Left lung (tissue), 10 donors: ENCODE results near the gene GPALPP1. TPM values are rescaled to one million over a fixed set of nuclear protein-coding genes. Genes with fewer than 3 reads are reported as not detected.
"Not testable (repeated sequence)": the region's sequence is repeated elsewhere in the genome, so short reads cannot be mapped to it uniquely, and the experiment has no call there.

Experiments
- ATAC-seq: fragments of 200-7000 bp; cut with Tn5 transposase; one replicate; pipeline ENCODE4 v1.9.1; 2020; ENCODE audit warnings: moderate library complexity
- DNase-seq, 4 donors: peaks; one replicate each; pipeline ENCODE4 v3.0.0-alpha.2; 2013 to 2020
- H3K27ac ChIP-seq, 2 donors: fragments of 200-600 bp; sonication (generic) in 1 of 2; one replicate each; pipeline versions ENCODE4 v1.5.0 to v1.8.0; 2020 to 2021
- H3K27me3 ChIP-seq, 2 donors: fragments of 200-600 bp; sonication (generic) in 1 of 2; one replicate each; pipeline versions ENCODE4 v1.5.0 to v1.8.0; 2020 to 2021
- H3K36me3 ChIP-seq, 2 donors: fragments of 200-600 bp; sonication (generic) in 1 of 2; one replicate each; pipeline versions ENCODE4 v1.5.0 to v1.8.0; 2020 to 2021
- H3K4me1 ChIP-seq, 2 donors: fragments of 200-600 bp; one replicate each; pipeline ENCODE4 v1.8.0; 2021
- H3K4me3 ChIP-seq, 2 donors: fragments of 200-600 bp; sonication (generic) in 1 of 2; one replicate each; pipeline versions ENCODE4 v1.5.0 to v1.8.0; 2020 to 2021; ENCODE audit warnings: mild to moderate bottlenecking in 1 of 2
- H3K9me3 ChIP-seq, 2 donors: fragments of 200-600 bp; sonication (generic) in 1 of 2; one replicate each; pipeline versions ENCODE4 v1.5.0 to v1.8.0; 2020 to 2021
- intact Hi-C, 2 donors: fragments of 100-400 bp; cut with DNase I; formaldehyde crosslinking; loops; one replicate each; pipeline versions ENCODE4 v1.11.2 to v1.14.2; 2022
- polyA plus RNA-seq, 6 donors: library from polyadenylated mRNA; unstranded; fragments of 120-200 nt; gene quantifications; one replicate each; pipeline ENCODE4 v1.2.1, GENCODE V29; 2013; ENCODE audit not compliant: insufficient read length in 6 of 6
- total RNA-seq, 2 donors: library from RNA; stranded (reverse); fragmentation: NEBNext Ultra II Directional; extraction: Animal tissue kit (Norgen Biotek cat#: 25700); gene quantifications; one replicate each; pipeline ENCODE4 v1.2.1, GENCODE V29; 2021
- TF ChIP-seq, protein P1 (sequence below), 2 donors: fragments of 200-600 bp; sonication (generic) in 1 of 2; IDR thresholded peaks; one replicate each; pipeline versions ENCODE4 v1.5.0 to v1.8.0; 2021; ENCODE audit warnings: antibody characterized with exemption in 2 of 2
- donor health status: DM: no; HTN: yes; CAD: no.
- donor health status: DM: no; HTN: no; CAD: no.

The GPALPP1 gene
- total and polyA plus RNA-seq, 8 donors, result 16.3 to 65.9 (median 58.6) TPM

DNA sequence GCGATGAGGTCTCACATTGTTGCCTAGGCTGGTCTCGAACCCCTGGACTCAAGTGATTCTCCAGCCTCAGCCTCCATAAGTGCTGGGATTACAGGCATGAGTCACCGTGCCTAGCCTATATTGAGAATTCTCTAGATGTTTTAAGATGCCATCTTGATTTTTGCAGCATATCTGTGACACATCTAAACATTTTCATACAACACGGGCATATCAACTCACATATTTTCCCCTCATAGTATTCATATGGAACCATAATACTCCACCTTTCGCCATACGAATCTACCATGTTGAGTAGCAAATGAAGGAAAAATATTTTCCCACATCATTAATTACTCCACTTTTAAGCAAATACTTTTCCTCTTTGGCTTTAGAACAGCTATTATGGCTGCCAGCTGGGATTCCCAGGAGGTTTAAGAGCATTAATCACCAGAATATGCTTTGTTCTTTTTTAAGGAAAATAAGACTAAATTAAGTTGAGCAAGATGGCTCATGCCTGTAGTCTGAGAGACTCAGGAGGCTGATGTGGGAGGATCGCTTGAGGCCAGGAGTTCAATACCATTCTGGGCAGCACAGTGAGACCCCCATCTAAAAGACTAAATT lies 74.0 kb downstream of the GPALPP1 start:
- no peaks in the 10 kb centered on the region for H3K36me3 ChIP-seq
- no peak overlapping the region for H3K27ac ChIP-seq
- no peak overlapping the region for H3K4me3 ChIP-seq
- no peaks in the 10 kb centered on the region for H3K27me3 ChIP-seq
- no peaks in the 10 kb centered on the region for H3K4me1 ChIP-seq
- DNase-seq, result no peak
- no peak for ATAC-seq
- H3K9me3 ChIP-seq, result no peaks in the 10 kb centered on the region
- intact Hi-C loops, result no loop called here
- TF ChIP-seq, protein P1, sequence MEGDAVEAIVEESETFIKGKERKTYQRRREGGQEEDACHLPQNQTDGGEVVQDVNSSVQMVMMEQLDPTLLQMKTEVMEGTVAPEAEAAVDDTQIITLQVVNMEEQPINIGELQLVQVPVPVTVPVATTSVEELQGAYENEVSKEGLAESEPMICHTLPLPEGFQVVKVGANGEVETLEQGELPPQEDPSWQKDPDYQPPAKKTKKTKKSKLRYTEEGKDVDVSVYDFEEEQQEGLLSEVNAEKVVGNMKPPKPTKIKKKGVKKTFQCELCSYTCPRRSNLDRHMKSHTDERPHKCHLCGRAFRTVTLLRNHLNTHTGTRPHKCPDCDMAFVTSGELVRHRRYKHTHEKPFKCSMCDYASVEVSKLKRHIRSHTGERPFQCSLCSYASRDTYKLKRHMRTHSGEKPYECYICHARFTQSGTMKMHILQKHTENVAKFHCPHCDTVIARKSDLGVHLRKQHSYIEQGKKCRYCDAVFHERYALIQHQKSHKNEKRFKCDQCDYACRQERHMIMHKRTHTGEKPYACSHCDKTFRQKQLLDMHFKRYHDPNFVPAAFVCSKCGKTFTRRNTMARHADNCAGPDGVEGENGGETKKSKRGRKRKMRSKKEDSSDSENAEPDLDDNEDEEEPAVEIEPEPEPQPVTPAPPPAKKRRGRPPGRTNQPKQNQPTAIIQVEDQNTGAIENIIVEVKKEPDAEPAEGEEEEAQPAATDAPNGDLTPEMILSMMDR (IDR thresholded peaks at IDR 0.05), result no peak

DNA sequence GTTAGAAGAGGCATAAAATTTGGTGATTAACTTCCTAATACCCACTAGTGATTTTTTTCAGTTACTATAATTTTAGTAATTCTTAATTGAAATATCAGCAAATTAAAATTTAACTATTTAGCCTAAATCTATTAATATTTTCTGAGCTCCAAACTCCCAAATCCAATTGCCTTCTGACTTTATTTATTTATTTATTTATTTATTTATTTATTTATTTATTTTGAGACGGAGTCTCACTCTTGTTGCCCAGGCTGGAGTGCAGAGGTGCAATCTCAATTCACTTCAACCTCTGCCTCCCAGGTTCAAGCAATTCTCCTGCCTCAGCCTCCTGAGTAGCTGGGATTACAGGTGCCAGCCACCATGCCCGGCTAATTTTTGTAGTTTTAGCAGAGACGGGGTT lies 74.6 kb downstream of the GPALPP1 start:
- H3K27ac ChIP-seq, ATAC-seq, H3K36me3 ChIP-seq, H3K4me1 ChIP-seq, DNase-seq, H3K4me3 ChIP-seq, H3K9me3 ChIP-seq, intact Hi-C loops, H3K27me3 ChIP-seq: not testable (repeated sequence)

DNA sequence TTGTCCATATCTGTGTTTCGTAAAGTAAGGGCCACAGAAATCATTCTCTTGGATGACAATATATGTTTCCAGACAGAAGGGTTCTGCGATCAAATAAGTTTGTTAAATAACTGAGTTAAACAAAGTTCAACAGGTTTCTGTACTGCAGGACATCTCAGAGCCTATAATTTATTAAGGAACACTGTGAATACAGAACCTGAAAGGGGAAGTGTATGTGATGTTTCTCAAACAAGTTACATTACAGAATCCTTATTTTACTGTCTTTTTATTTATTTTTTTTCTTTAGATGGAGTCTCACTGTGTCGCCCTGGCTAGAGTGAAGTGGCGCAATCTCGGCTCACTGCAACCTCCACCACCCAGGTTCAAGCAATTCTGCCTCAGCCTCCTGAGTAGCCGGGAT lies 75.6 kb downstream of the GPALPP1 start:
- ATAC-seq (no peak), DNase-seq (no peak)
- Histone ChIP-seq H3K9me3 (no peaks in the 10 kb centered on the region), H3K27ac (no peak overlapping the region), H3K4me1 (no peaks in the 10 kb centered on the region), H3K36me3 (no peaks in the 10 kb centered on the region), H3K4me3 (no peak overlapping the region), H3K27me3 (no peaks in the 10 kb centered on the region)
- TF ChIP-seq, protein P1 (IDR thresholded peaks at IDR 0.05), result no peak
- intact Hi-C loops, result no loop called here

DNA sequence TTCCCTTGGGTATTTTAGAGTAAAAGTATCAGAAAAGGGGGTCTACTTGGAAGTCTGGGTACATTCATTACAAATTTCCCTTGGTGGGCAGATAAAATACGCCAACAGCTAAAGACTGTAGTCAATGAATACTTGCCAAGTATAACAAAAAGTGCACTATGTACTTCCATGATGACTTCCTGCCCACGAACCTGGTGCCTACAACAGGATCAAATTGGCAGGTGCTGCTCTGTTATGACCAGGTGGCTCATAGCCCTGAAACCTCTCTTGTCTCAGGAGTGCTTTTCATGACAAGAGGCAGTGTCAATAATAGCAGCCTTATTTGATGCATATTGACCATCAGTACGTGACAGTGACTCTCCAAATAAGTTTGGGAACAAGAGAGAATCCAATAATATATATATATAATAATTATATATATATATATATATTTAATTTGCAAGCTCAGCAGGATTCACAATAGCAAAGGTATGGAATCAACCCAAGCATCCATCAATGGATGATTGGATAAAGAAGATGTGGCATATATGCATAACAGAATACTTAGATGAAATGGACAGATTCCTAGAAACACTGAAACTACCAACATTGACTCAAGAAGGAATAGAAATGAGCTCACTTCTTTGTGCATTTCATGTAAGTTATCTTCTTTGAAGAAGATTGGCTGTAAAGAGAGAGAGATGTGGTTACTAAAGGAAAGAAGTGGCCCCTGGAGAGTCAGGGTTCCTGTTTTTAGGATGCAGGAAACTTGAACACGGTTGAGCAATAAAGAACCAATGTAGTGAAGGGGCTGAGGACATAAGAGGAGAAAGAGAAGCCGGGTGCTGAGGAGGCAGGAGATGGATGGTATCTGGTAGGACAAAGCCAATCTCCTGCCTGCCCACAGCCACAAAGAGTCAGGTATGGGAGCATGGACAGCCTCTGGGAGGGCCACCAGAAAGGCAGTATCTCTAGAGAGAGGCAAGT lies 79.0 kb downstream of the GPALPP1 start:
- no peaks in the 10 kb centered on the region for H3K4me1 ChIP-seq
- no peak for ATAC-seq

DNA sequence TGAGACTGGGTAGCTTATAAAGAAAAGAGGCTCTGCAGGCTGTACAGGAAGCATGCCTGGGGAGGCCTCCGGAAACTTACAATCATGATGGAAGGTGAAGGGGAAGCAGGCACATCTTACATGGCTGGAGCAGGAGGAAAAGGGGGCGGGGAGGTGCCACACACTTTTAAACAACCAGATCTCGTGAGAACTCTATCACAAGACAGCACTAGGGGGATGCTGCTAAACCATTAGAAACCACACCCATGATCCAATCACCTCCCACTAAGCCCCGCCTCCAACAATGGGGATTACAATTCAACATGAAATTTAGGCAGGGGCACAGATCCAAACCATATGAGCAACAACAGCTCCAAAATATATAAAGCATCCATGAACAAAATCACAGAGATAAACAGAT lies 84.5 kb downstream of the GPALPP1 start:
- Histone ChIP-seq H3K4me3 (no peak overlapping the region), H3K4me1 (no peaks in the 10 kb centered on the region), H3K27me3 (no peaks in the 10 kb centered on the region), H3K9me3 (no peaks in the 10 kb centered on the region), H3K36me3 (no peaks in the 10 kb centered on the region), H3K27ac (no peak overlapping the region)
- DNase-seq (no peak), ATAC-seq (no peak)
- intact Hi-C loops, result no loop called here
- TF ChIP-seq, protein P1 (IDR thresholded peaks at IDR 0.05), result no peak

More for the DNA sequence above, 79.0 kb downstream of the GPALPP1 start:
- no peaks in the 10 kb centered on the region for H3K36me3 ChIP-seq
- H3K27ac ChIP-seq, result no peak overlapping the region
- intact Hi-C loops, result no loop called here
- no peaks in the 10 kb centered on the region for H3K9me3 ChIP-seq
- DNase-seq, result no peak
- TF ChIP-seq, protein P1 (IDR thresholded peaks at IDR 0.05), result no peak
- H3K27me3 ChIP-seq, result no peaks in the 10 kb centered on the region
- no peak overlapping the region for H3K4me3 ChIP-seq
